CD4-positive, alpha-beta T cell treated with Interleukin-17A for 1 hour (primary cell): ENCODE results near the gene PDCL3.

Experiments used
- DNase-seq: peaks from one replicate; pipeline ENCODE4 v3.0.0-alpha.2; 2020

Gene PDCL3

GRCh38 chr2:100562613-100563406, at the start of gene PDCL3:
PDCL3 (plus strand) TSS chr2:100562993; CDS start chr2:100563068, 75 bp downstream.
- peak; percentile 97 for DNase-seq

- no peak for DNase-seq
Measured at GRCh38 chr2:100513650-100514049, 49.1 kb upstream of the PDCL3 start.

- no peak for DNase-seq
Measured at GRCh38 chr2:100517556-100517955, 45.2 kb upstream of the PDCL3 start.

GRCh38 chr2:100518801-100519200, 44.0 kb upstream of the PDCL3 start:
- DNase-seq = no peak

- no peak for DNase-seq
Measured at GRCh38 chr2:100520224-100520623, 42.6 kb upstream of the PDCL3 start.

GRCh38 chr2:100522430-100522829, 40.4 kb upstream of the PDCL3 start:
- DNase-seq = no peak

GRCh38 chr2:100524331-100524730, 38.5 kb upstream of the PDCL3 start:
- no peak for DNase-seq

GRCh38 chr2:100526868-100527267, 35.9 kb upstream of the PDCL3 start:
- DNase-seq = no peak

GRCh38 chr2:100527440-100528015, 35.3 kb upstream of the PDCL3 start:
- no peak for DNase-seq

GRCh38 chr2:100529176-100529575, 33.6 kb upstream of the PDCL3 start:
- no peak for DNase-seq

GRCh38 chr2:100529900-100530299, 32.9 kb upstream of the PDCL3 start:
- no peak for DNase-seq

- no peak for DNase-seq
Measured at GRCh38 chr2:100535855-100536254, 26.9 kb upstream of the PDCL3 start.

- DNase-seq = no peak
Measured at GRCh38 chr2:100537918-100538317, 24.9 kb upstream of the PDCL3 start.

- DNase-seq = no peak
Measured at GRCh38 chr2:100539221-100539620, 23.6 kb upstream of the PDCL3 start.

GRCh38 chr2:100541404-100541803, 21.4 kb upstream of the PDCL3 start:
- no peak for DNase-seq

- DNase-seq = no peak
Measured at GRCh38 chr2:100542418-100542817, 20.4 kb upstream of the PDCL3 start.

- DNase-seq = no peak
Measured at GRCh38 chr2:100544911-100545596, 17.7 kb upstream of the PDCL3 start.

- no peak for DNase-seq
Measured at GRCh38 chr2:100546469-100546868, 16.3 kb upstream of the PDCL3 start.

GRCh38 chr2:100548771-100549170, 14.0 kb upstream of the PDCL3 start:
- DNase-seq = no peak

GRCh38 chr2:100551303-100551702, 11.5 kb upstream of the PDCL3 start:
- DNase-seq = no peak

GRCh38 chr2:100554798-100555407, 7.9 kb upstream of the PDCL3 start:
- DNase-seq = peak; percentile 53

GRCh38 chr2:100556746-100557145, 6.0 kb upstream of the PDCL3 start:
- DNase-seq = no peak

GRCh38 chr2:100560216-100560830, 2.5 kb upstream of the PDCL3 start:
- DNase-seq = no peak
